Stimulated activated CD4-positive, alpha-beta T cell treated with anti-CD3 and anti-CD28 coated beads, Interleukin-1b, Interleukin-23, amount 100 ng/mL, for 24 hours (primary cell): ENCODE measurements around the gene SIGLEC7.

ENCODE experiments used
- DNase-seq, 4 experiments: peaks; one replicate each; pipeline ENCODE4 v3.0.0-alpha.2; 2020; ENCODE audit warnings: low read depth in 4 of 4, low spot score in 1 of 4

The SIGLEC7 gene

GRCh38 chr19:51200071-51200666 is 58.1 kb downstream of the SIGLEC7 start:
- DNase-seq, result no peak

DNA sequence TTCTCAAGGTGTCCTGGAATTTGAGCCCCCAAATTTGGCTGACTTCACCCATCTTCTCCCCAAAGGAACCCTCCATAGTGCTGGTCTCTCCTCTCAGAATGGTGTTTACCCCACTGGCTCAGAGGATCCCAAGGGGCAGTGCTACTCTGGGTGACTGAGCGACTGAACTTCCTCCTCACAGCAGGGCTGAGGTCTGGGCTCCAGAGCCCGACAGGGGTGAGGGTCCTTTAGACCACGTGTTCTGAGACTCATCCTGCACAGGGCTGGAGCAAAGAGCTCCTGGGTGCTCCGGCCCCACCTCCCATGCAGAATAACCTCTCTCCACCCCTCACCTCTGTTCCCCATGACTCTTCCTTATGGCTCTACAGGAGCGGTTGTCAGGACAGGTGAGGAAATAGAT is 59.6 kb downstream of the SIGLEC7 start:
- no peak for DNase-seq
